ENCODE measurements around the gene GPATCH1.

- TF ChIP-seq EP300 (conservative IDR thresholded peaks at IDR 0.05; ENCODE audit: poor library complexity, severe bottlenecking), result no peak
- no peak for TF ChIP-seq CTCF (IDR thresholded peaks at IDR 0.05; ENCODE audit: poor library complexity, severe bottlenecking)
- TF ChIP-seq EZH2 (IDR thresholded peaks at IDR 0.05; ENCODE audit: borderline replicate concordance, insufficient read depth, low read length, poor library complexity, severe bottlenecking), result no peak
- TF ChIP-seq SMC3 (conservative IDR thresholded peaks at IDR 0.05; ENCODE audit: poor library complexity), result no peak
- no peak for TF ChIP-seq POLR2AphosphoS5 (IDR thresholded peaks at IDR 0.05)
- no peak for TF ChIP-seq RAD21 (conservative IDR thresholded peaks at IDR 0.05)
Measured at GRCh38 chr19:33085570-33086128, 4.7 kb downstream of the GPATCH1 start.
